Erythroblast (primary cell): ENCODE data around the gene ALKBH1.

Experiments
- GATA1 ChIP-seq: IDR thresholded peaks from 2 replicates; pipeline ENCODE4 v1.6.1; 2011; ENCODE audit warnings: low read depth, mild to moderate bottlenecking, control low read depth, low read length, moderate library complexity
- POLR2A ChIP-seq: IDR thresholded peaks from 2 replicates; pipeline ENCODE4 v1.6.1; 2011; ENCODE audit warnings: mild to moderate bottlenecking, low read length

DNA sequence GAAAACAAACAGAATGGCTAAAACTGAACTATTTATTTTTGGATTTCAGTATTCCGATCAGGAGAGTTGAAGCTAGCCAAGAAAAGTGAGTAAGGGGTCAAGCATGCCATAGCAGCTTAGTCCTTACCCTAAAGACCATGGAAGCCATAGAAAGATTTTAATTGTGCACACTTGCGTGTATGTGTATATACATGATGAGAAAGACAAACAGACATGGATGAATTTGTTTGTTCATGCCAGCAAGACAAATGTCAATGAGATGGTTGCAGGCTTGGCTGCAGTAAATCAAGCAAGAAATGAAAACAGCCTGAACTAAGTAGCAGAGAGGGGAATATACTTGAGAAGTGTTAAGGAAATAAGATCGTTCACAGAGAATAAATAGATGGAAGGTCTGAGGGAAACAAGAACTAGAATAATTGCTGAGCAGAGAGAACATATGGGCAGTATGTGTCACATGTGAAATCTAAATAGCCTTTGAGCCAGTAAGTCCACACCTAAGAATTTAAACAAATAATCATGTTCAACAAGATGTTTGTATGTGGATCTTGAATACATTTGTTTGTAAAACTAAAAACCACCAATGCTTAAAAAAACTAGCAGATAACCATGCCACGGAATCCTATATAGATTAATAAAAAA is 38.4 kb upstream of the ALKBH1 start:
- TF ChIP-seq POLR2A (no peak), GATA1 (no peak)
